Measurements from ENCODE around the gene CIROP. TPM values are rescaled to one million over a fixed set of nuclear protein-coding genes. Genes with fewer than 3 reads are reported as not detected.
A peak's percentile ranks its signal among the peaks of the same experiment; 100 is the strongest.
"Not testable (repeated sequence)": the region's sequence is repeated elsewhere in the genome, so short reads cannot be mapped to it uniquely, and the experiment has no call there.

Gene CIROP
- total RNA-seq, 1 donor from 2014 or later, result not detected

GRCh38 chr14:23117371-23118020, 12.7 kb upstream of the CIROP start:
- ATAC-seq (no peak), DNase-seq (no peak)
- intact Hi-C loops (cut with micrococcal nuclease), result no loop called here

GRCh38 chr14:23115918-23116317, 11.1 kb upstream of the CIROP start:
- intact Hi-C loops (cut with micrococcal nuclease), result no loop called here
- ATAC-seq, result no peak
- DNase-seq, result no peak

DNA sequence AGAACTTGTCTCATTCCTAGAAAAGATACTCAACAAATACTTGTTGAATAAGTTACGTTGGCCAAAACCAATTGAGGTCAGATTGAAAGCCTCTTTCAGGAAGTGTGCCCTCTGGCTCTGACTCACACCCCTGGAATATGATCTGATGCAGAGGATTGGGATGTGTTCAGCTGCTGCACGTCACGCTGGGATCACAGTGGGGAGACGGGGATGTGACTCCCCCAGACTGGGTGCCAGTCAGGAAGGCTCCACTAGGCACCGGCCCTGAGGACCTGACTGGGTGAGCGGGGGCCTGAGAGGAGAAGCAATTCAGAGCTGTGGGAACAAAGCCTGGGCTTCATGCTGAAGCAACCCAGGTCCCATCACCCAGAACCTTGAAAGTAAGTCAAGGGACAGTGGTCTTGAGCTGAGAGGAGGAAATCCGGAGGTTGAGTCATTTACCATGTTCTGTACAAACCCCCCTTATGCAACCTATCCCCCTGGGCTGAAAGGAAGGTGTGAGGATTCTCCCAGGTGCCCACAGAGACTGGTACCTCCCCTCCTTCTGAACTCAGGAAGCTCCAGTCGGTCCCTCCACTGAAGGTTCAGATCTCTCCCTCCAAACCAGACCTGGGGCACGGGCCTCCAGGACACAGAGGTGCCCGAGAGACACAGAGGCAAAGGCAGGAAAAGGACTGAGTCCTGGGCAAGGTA, 10.4 kb upstream of the CIROP start:
- DNase-seq (no peak), ATAC-seq (no peak)
- intact Hi-C loops (cut with micrococcal nuclease), result no loop called here

DNA sequence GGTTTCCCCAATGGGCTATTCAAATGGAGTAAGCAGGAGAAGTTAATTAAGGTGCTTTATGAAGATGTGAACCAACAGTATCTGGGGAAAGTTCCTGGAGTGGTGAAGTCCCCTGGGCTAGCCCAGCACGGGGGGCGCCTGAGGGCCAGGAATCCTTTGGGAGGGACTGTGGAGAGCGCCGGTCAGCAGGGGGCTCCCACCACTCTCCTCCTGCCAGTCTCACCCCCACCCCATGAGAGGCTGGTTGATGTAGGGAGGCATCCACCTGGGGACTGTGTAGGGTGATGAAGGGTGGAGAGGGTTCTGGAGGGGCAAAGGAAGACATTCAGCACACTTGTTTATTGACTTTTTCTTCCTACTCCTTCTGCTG, 9.9 kb upstream of the CIROP start:
- DNase-seq (no peak), ATAC-seq (no peak)
- intact Hi-C loops (cut with micrococcal nuclease), result no loop called here

- DNase-seq, result no peak
- no peak for ATAC-seq
- intact Hi-C loops (cut with micrococcal nuclease), result no loop called here
Observed at GRCh38 chr14:23114120-23114458, 9.3 kb upstream of the CIROP start.

GRCh38 chr14:23113431-23114119, 8.8 kb upstream of the CIROP start:
- ATAC-seq (peak; percentile 17), DNase-seq (no peak)
- intact Hi-C loops (cut with micrococcal nuclease), result no loop called here

DNA sequence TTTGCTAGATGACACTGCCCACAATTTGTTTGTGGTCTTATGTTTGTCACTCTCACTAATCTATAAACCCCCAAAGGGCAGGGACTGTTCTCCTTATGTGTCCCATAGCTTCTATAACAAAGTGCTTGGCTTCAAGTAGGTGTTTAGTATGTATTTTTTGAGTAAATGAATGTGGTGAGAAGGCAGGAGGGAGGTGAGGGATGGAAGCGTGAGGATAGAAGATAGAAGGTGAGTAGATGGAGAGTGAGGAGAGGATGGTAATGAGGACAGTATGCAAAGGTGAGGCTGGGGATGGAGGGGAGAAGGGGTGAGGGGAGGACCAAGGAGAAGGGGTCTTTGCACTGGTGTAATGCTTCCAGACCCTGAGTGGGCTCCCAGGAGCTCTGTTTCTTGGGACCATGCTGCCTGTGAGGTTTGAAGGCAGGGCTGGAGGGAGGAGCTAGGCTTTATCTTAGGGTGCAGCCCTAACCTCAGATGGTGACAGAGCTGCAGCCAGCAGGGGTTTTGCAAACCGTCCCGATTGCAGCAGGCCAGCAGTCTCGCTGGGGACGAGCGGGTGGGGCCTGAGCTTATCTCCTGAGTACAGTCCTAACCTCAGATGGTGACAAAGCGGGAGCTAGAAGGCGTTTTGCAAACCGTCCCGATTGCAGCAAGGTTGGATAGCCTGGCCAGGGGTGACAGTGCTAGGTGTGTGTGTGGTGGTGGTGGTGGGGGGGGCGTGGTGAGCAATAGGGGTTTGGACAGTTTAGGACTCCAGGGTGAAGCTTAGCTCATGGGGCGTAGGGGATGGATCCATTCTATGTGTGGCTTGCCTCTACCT, 7.8 kb upstream of the CIROP start:
- ATAC-seq (peak; percentile 53), DNase-seq (no peak)
- intact Hi-C loops (cut with micrococcal nuclease), result no loop called here

DNA sequence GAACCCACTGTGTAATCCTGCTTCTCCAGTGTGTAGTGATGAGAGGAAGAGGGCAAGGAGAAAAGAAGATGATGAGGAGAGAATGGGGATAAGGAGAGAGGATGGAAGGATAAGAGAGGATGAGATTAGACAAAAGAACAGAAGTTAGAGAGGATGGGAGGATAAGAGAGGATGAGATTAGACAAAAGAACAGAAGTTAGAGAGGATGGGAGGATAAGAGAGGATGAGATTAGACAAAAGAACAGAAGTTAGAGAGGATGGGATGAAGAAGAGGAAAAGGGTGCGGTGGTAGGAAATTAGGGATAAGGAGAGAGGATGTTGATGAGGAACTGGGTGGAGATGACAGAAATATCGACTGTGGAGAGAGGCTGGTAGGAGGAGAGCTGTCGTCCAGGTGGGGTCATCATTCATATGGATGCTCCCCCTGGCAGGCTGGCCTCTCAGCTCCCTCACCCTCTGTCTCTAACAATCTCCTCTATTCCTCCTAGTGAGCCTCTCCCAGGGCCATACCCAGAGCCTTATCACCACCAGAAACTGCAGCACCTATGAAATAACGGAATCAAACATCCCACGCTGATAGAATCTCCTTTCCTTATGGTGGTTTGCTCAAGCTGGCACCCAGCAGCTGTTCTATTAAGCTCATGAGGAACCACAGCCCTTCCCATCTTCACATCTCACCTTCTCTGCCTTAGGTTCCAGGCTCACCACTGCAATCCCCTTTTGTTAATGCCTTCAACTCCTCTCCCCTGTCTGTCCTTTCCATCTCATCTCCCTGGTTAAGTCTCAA, 6.0 kb upstream of the CIROP start:
- intact Hi-C loops (cut with micrococcal nuclease), result no loop called here
- no peak for DNase-seq

DNA sequence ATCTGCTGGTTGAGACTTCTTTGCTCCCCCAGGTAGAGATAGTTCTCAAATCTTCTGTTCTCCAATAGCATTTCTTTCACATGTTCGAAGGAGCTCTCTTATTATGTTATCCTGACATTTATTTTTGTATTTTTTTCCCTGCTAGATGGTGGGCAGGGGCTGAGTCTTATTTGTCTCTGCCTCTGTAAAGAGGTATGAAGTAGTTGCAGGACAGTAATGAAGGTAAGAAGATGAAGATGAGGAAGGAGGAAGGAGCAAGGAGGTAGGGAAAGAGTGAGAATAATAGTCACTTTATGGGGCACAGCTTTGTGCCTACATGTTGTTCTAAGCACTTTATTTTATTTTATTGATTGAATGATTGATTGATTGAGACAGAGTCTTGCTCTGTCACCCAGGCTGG, 5.0 kb upstream of the CIROP start:
- no peak for DNase-seq
- ATAC-seq, result no peak
- intact Hi-C loops (cut with micrococcal nuclease), result no loop called here

More for the DNA sequence above, 6.0 kb upstream of the CIROP start:
- ATAC-seq, result no peak

DNA sequence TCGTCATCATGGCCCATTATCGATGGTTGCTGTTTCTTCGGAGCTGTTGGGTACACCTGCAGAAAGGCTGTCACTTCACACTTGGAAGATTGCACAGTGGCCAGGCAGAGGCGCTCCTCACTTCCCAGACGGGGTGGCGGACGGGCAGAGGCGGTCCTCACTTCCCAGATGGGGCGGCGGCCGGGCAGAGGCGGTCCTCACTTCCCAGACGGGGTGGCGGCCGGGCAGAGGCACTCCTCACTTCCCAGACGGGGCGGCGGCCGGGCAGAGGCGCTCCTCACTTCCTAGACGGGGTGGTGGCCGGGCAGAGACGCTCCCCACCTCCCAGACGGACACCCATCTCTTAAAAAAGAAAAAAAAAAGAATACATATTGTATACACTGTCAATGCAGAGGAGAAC, 3.4 kb upstream of the CIROP start:
- DNase-seq; ATAC-seq; intact Hi-C loops (cut with micrococcal nuclease): not testable (repeated sequence)

DNA sequence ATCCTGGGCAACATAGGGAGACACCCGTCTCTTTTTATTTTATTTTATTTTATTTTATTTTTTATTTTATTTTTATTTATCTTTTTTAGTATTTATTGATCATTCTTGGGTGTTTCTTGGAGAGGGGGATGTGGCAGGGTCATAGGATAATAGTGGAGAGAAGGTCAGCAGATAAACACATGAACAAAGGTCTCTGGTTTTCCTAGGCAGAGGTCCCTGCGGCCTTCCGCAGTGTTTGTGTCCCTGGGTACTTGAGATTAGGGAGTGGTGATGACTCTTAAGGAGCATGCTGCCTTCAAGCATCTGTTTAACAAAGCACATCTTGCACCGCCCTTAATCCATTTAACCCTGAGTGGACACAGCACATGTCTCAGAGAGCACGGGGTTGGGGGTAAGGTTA, 2.8 kb upstream of the CIROP start:
- intact Hi-C loops (cut with micrococcal nuclease); ATAC-seq; DNase-seq: not testable (repeated sequence)

DNA sequence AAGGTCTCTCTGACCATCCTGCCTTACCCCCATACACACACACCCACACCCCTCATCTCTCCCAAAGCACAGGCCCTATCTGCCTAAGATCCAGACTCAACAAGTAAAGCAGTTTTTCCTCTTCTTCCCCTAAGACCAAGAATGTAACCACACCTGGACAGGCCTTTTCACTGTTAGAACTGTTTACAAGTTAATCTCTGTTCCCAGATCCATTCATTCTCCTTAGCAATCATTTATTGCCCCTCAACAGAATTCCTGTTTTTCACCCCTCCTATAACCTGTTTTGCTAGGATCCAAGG, 1.9 kb upstream of the CIROP start:
- ATAC-seq (no peak), DNase-seq (no peak)
- intact Hi-C loops (cut with micrococcal nuclease), result no loop called here

DNA sequence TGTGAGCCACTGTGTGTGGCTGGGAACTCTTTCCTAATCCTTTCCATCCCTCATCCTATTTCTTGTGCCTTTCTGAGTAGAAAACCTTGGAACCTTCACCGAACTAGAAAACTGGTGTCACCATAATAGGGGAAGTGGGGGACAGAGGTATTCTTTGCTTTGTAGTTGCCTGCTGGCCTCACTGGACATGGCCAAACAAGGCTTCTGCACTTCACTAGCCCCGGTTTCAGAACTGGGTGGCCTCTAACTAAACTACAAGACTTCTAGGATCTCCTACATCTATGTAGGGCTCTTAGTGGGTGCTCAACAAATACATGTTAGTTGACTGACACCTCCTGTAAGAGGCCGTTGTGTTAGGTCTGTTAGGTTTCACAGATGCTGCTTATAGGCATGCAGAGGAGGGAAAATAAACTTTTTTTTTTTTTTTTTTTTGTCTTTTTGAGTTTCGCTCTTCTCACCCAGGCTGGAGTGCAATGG, 597 bp upstream of the CIROP start:
- ATAC-seq (no peak), DNase-seq (no peak)
- intact Hi-C loops (cut with micrococcal nuclease), result no loop called here

GRCh38 chr14:23104070-23104590, 659 bp downstream of the CIROP start:
- ATAC-seq (no peak), DNase-seq (no peak)
- intact Hi-C loops (cut with micrococcal nuclease), result no loop called here

GRCh38 chr14:23103581-23103980, 1.2 kb downstream of the CIROP start:
- intact Hi-C loops (cut with micrococcal nuclease), result no loop called here
- ATAC-seq, result no peak

GRCh38 chr14:23102801-23103200, 2.0 kb downstream of the CIROP start:
- intact Hi-C loops (cut with micrococcal nuclease), result no loop called here
- no peak for ATAC-seq

More at GRCh38 chr14:23103581-23103980, 1.2 kb downstream of the CIROP start:
- DNase-seq, result no peak

GRCh38 chr14:23101986-23102625, 2.7 kb downstream of the CIROP start:
- ATAC-seq (no peak), DNase-seq (no peak)
- intact Hi-C loops (cut with micrococcal nuclease), result no loop called here

More at GRCh38 chr14:23102801-23103200, 2.0 kb downstream of the CIROP start:
- DNase-seq, result no peak

GRCh38 chr14:23101213-23101970, 3.4 kb downstream of the CIROP start:
- ATAC-seq, result no peak
- intact Hi-C loops (cut with micrococcal nuclease), result no loop called here
- DNase-seq, result no peak
